Measurements from ENCODE around the gene KIAA0319L. TPM values are rescaled to one million over a fixed set of nuclear protein-coding genes. Genes with fewer than 3 reads are reported as not detected.

KIAA0319L gene
- total RNA-seq, 6 experiments from 2014 or later, result 30.5 to 39.0 (median 31.8) TPM

- peak overlapping the region; percentile 50; the same call in 1 of the 2 replicates for H3K27ac Mint-ChIP-seq
- no peak overlapping the region for H3K4me3 Mint-ChIP-seq
Measured at GRCh38 chr1:35454176-35454575, 103.0 kb downstream of the KIAA0319L start.

GRCh38 chr1:35453031-35453430 lies 104.2 kb downstream of the KIAA0319L start:
- no peaks in the 10 kb centered on the region for H3K9me3 Mint-ChIP-seq
- H3K36me3 Mint-ChIP-seq (ENCODE audit: low read depth), result peaks cover 11% of the 10 kb centered on the region
- no peak overlapping the region for H3K4me3 Mint-ChIP-seq
- no peaks in the 10 kb centered on the region; the same call in 1 of the 2 replicates for H3K27me3 Mint-ChIP-seq (ENCODE audit: insufficient read depth)
- peaks cover 56% of the 10 kb centered on the region for H3K4me1 Mint-ChIP-seq (ENCODE audit: low read depth)
- no peak overlapping the region for H3K27ac Mint-ChIP-seq
- no peak for DNase-seq
- TF ChIP-seq CTCF (IDR thresholded peaks at IDR 0.05), result no peak

More at GRCh38 chr1:35454176-35454575, 103.0 kb downstream of the KIAA0319L start:
- no peak for DNase-seq
- Mint-ChIP-seq H3K36me3 (ENCODE audit: low read depth) (peaks cover 14% of the 10 kb centered on the region), H3K9me3 (no peaks in the 10 kb centered on the region), H3K27me3 (ENCODE audit: insufficient read depth) (no peaks in the 10 kb centered on the region; the same call in 1 of the 2 replicates), H3K4me1 (ENCODE audit: low read depth) (peaks cover 45% of the 10 kb centered on the region)
- TF ChIP-seq CTCF (IDR thresholded peaks at IDR 0.05), result no peak

GRCh38 chr1:35452106-35452774 lies 105.0 kb downstream of the KIAA0319L start:
- DNase-seq, result peak; percentile 67
- Mint-ChIP-seq H3K4me3 (no peak overlapping the region), H3K9me3 (no peaks in the 10 kb centered on the region), H3K4me1 (ENCODE audit: low read depth) (peaks cover 64% of the 10 kb centered on the region), H3K27me3 (ENCODE audit: insufficient read depth) (no peaks in the 10 kb centered on the region; the same call in 1 of the 2 replicates), H3K27ac (peak overlapping the region; percentile 74), H3K36me3 (ENCODE audit: low read depth) (peaks cover 19% of the 10 kb centered on the region)
- TF ChIP-seq CTCF (IDR thresholded peaks at IDR 0.05), result peak; percentile 34

- peaks cover 20% of the 10 kb centered on the region for H3K36me3 Mint-ChIP-seq (ENCODE audit: low read depth)
- H3K4me3 Mint-ChIP-seq, result no peak overlapping the region
- no peaks in the 10 kb centered on the region; the same call in none of the 2 replicates for H3K27me3 Mint-ChIP-seq (ENCODE audit: insufficient read depth)
- H3K27ac Mint-ChIP-seq, result peak overlapping the region; percentile 66
- peak; percentile 73 for DNase-seq
- no peaks in the 10 kb centered on the region for H3K9me3 Mint-ChIP-seq
- H3K4me1 Mint-ChIP-seq (ENCODE audit: low read depth), result peaks cover 65% of the 10 kb centered on the region
- peak; percentile 88 for TF ChIP-seq CTCF (IDR thresholded peaks at IDR 0.05)
Measured at GRCh38 chr1:35451125-35451528, 106.1 kb downstream of the KIAA0319L start.

GRCh38 chr1:35449334-35450008 lies 107.7 kb downstream of the KIAA0319L start:
- Mint-ChIP-seq H3K27me3 (ENCODE audit: insufficient read depth) (no peaks in the 10 kb centered on the region; the same call in none of the 2 replicates), H3K36me3 (ENCODE audit: low read depth) (peaks cover 20% of the 10 kb centered on the region), H3K4me3 (peak overlapping the region; percentile 55), H3K4me1 (ENCODE audit: low read depth) (peaks cover 57% of the 10 kb centered on the region), H3K27ac (peak overlapping the region; percentile 96), H3K9me3 (no peaks in the 10 kb centered on the region)
- peak; percentile 96 for DNase-seq
- TF ChIP-seq CTCF (IDR thresholded peaks at IDR 0.05), result no peak

Data from HFFc6 (cell line).